Spleen (tissue), 11 donors: ENCODE data around the gene SDK1. TPM values are rescaled to one million over a fixed set of nuclear protein-coding genes. Genes with fewer than 3 reads are reported as not detected.

Experiments
- DNase-seq: peaks from one replicate; pipeline ENCODE4 v3.0.0-alpha.2; 2020
- H3K27ac ChIP-seq, 8 donors: fragments of 200-600 bp; sonication (generic) in 7 of 8; 1 replicate in 4 of 8; 2 replicates in 4 of 8; pipeline versions ENCODE4 v1.5.0 to v1.8.0; 2016 to 2021; ENCODE audit warnings: inconsistent platforms in 4 of 8, mild to moderate bottlenecking in 4 of 8, moderate library complexity in 1 of 8
- H3K27me3 ChIP-seq, 7 donors: fragments of 200-600 bp; sonication (generic) in 6 of 7; replicated peaks in 1 of 7; 1 replicate in 4 of 7; 2 replicates in 3 of 7; pipeline versions ENCODE4 v1.5.0 to v1.8.0; 2016 to 2021; ENCODE audit warnings: inconsistent platforms in 3 of 7, mild to moderate bottlenecking in 1 of 7
- H3K36me3 ChIP-seq, 6 donors: fragments of 200-600 bp; sonication (generic) in 5 of 6; 1 replicate in 4 of 6; 2 replicates in 2 of 6; pipeline versions ENCODE4 v1.5.0 to v1.8.0; 2016 to 2021; ENCODE audit warnings: inconsistent platforms in 2 of 6
- H3K4me1 ChIP-seq, 6 donors: fragments of 200-600 bp; sonication (generic) in 5 of 6; 1 replicate in 3 of 6; 2 replicates in 3 of 6; pipeline versions ENCODE4 v1.5.0 to v1.8.0; 2016 to 2021; ENCODE audit warnings: inconsistent platforms in 3 of 6
- H3K4me3 ChIP-seq, 8 donors: fragments of 200-600 bp; sonication (generic) in 7 of 8; 1 replicate in 4 of 8; 2 replicates in 4 of 8; pipeline versions ENCODE4 v1.5.0 to v1.8.0; 2016 to 2021; ENCODE audit warnings: inconsistent platforms in 4 of 8, mild to moderate bottlenecking in 4 of 8, moderate library complexity in 2 of 8
- H3K9me3 ChIP-seq, 8 donors: fragments of 200-600 bp; sonication (generic) in 7 of 8; 1 replicate in 4 of 8; 2 replicates in 4 of 8; pipeline versions ENCODE4 v1.5.0 to v1.8.0; 2016 to 2021; ENCODE audit warnings: inconsistent platforms in 4 of 8
- POLR2A ChIP-seq, 3 donors: fragments of 450-650 bp; IDR thresholded peaks; one replicate each; pipeline ENCODE4 v1.5.1; 2017; ENCODE audit warnings: antibody characterized with exemption in 3 of 3, mild to moderate bottlenecking in 1 of 3
- POLR2AphosphoS5 ChIP-seq, 3 donors: sonication (generic); formaldehyde crosslinking; IDR thresholded peaks; one replicate each; pipeline ENCODE4 v1.5.1; 2017; ENCODE audit warnings: antibody characterized with exemption in 3 of 3
- WGBS, 5 donors: extraction: QIAGEN DNeasy Blood & Tissue Kit in 3 of 5; methylation state at CpG; one replicate each; pipeline versions ENCODE4 v1.1.5 to v1.1.7; 2013 to 2018; 5-methylcytosine and 5-hydroxymethylcytosine counted together
- intact Hi-C: fragments of 100-400 bp; cut with DNase I; formaldehyde crosslinking; loops from one replicate; pipeline ENCODE4 v1.15.0; 2023; ENCODE audit warnings: low total_unique reads
- polyA plus RNA-seq, 3 donors: library from polyadenylated mRNA; stranded (reverse); fragments of 200-250 nt; gene quantifications; one replicate each; pipeline ENCODE4 v1.2.1, GENCODE V29; 2013
- total RNA-seq, 7 donors: library from RNA; depleted of rRNA in 3 of 7; stranded (reverse); fragments of >200 nt in 3 of 7; fragmentation: NEBNext Ultra II Directional in 4 of 7; extraction: Animal tissue kit (Norgen Biotek cat#: 25700) in 4 of 7; gene quantifications; one replicate each; pipeline versions ENCODE4 v1.1.0 to v1.2.1, GENCODE V29; 2016 to 2021
- TF ChIP-seq, protein P1 (sequence below), 11 experiments: fragments of 200-600 bp in 7 of 11; fragments of 450-650 bp in 4 of 11; sonication (generic) in 4 of 11; IDR thresholded peaks in 8 of 11; conservative IDR thresholded peaks in 3 of 11; 1 replicate in 7 of 11; 2 replicates in 4 of 11; pipeline versions ENCODE4 v1.4.0 to v1.8.0; 2016 to 2021; ENCODE audit warnings: antibody characterized with exemption in 11 of 11, inconsistent platforms in 4 of 11, mild to moderate bottlenecking in 1 of 11
- donor health status: healthy with polysubstance abuse.
- donor health status: DM: no; HTN: no; CAD: no; lungs with moderate emphysema.
- donor health status: DM: no; HTN: no; CAD: no.
- donor health status: Bipolar disorder and iron deficiency.
- donor health status: healthy.
- donor health status: DM: no; HTN: no; CAD: no.
- donor health status: DM: yes; HTN: yes; CAD: no.

SDK1 gene
- total and polyA plus RNA-seq, 10 donors: 3.2 to 54.1 (median 35.1) TPM

DNA sequence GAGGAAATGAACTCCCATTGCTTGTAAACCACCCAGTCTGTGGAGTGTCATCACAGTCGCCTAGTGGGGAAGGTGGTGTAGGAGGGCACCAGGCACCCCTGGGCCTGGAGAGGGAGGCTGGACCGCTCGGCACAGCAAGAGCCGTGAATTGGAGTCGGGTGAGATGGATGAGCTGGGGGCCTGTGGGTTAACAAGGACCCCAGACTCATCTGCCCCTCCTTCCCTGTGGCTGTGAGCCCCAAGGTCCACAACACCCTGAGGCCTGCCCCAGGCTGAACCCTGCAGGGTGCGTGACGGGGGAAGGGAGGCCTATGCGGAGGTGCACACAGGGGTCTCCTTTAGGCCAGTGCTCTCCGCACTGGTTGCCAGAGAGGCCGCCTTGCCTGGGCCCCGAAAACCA is 799.6 kb downstream of the SDK1 start:
- Histone ChIP-seq H3K36me3 (no peaks in the 10 kb centered on the region), H3K27ac (peak overlapping the region in 4 of 8 donors; percentile 51 to 84 (median 74)), H3K27me3 (no peaks in the 10 kb centered on the region), H3K4me1 (peaks cover 0 to 12% (median 0%) of the 10 kb centered on the region in 6 donors), H3K4me3 (no peak overlapping the region), H3K9me3 (peaks cover 0 to 4% (median 0%) of the 10 kb centered on the region in 8 donors)
- peak; percentile 65 for DNase-seq
- TF ChIP-seq POLR2A (IDR thresholded peaks at IDR 0.05) (no peak), POLR2AphosphoS5 (IDR thresholded peaks at IDR 0.05) (no peak)
- TF ChIP-seq, protein P1, sequence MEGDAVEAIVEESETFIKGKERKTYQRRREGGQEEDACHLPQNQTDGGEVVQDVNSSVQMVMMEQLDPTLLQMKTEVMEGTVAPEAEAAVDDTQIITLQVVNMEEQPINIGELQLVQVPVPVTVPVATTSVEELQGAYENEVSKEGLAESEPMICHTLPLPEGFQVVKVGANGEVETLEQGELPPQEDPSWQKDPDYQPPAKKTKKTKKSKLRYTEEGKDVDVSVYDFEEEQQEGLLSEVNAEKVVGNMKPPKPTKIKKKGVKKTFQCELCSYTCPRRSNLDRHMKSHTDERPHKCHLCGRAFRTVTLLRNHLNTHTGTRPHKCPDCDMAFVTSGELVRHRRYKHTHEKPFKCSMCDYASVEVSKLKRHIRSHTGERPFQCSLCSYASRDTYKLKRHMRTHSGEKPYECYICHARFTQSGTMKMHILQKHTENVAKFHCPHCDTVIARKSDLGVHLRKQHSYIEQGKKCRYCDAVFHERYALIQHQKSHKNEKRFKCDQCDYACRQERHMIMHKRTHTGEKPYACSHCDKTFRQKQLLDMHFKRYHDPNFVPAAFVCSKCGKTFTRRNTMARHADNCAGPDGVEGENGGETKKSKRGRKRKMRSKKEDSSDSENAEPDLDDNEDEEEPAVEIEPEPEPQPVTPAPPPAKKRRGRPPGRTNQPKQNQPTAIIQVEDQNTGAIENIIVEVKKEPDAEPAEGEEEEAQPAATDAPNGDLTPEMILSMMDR (IDR thresholded peaks at IDR 0.05 in 8 of 11, conservative IDR thresholded peaks at IDR 0.05 in 3 of 11): no peak
- 85 to 94% (median 92%) methylated on average over 10 to 11 of the region's 11 CpGs for WGBS, 5 donors
- intact Hi-C loops: no loop called here

DNA sequence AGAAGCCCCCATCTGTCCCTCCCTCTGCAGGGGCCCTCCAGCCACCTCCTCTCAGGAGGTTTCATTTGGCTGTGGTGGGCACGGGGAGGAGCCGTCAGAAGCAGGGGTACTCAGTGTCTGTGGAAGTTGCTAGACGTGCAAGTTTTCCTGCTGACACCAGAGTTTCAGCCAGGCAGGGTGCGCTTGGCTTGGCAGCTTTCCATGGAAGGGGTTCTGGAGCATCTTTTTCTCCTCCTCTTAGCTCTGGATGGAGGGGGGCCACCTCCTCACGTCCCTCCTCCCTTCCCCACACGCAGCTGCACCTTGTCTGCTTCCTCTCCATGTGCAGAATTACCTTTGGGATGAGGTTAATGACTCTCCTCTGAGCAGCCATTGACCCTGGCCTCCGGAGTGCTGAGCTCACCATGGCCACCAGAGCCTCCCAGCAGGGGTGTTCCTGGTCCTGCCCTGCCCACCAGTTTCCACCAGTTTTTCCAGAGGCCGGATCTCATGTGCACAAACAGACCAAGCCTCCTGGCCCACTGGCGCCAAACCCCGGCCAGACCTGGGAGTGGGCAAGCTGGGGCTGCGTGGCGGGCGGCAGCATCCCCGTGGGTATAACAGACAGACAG is 801.3 kb downstream of the SDK1 start:
- H3K36me3 ChIP-seq: no peaks in the 10 kb centered on the region
- H3K4me3 ChIP-seq: no peak overlapping the region
- 52 to 64% (median 61%) methylated on average over 14 of the region's 14 CpGs for WGBS, 5 donors
- peaks cover 0 to 11% (median 0%) of the 10 kb centered on the region in 6 donors for H3K4me1 ChIP-seq
- TF ChIP-seq POLR2A (IDR thresholded peaks at IDR 0.05) (no peak), POLR2AphosphoS5 (IDR thresholded peaks at IDR 0.05) (peak; percentile 56 to 75 (median 72))
- TF ChIP-seq, protein P1 (IDR thresholded peaks at IDR 0.05 in 8 of 11, conservative IDR thresholded peaks at IDR 0.05 in 3 of 11): peak in 3 of 11 experiments; percentile 9 to 22 (median 9)
- H3K27ac ChIP-seq: peak overlapping the region; percentile 19 to 84 (median 68)
- DNase-seq: peak; percentile 87
- intact Hi-C loops: no loop called here
- no peaks in the 10 kb centered on the region for H3K27me3 ChIP-seq
- H3K9me3 ChIP-seq: peaks cover 0 to 4% (median 0%) of the 10 kb centered on the region in 8 donors

DNA sequence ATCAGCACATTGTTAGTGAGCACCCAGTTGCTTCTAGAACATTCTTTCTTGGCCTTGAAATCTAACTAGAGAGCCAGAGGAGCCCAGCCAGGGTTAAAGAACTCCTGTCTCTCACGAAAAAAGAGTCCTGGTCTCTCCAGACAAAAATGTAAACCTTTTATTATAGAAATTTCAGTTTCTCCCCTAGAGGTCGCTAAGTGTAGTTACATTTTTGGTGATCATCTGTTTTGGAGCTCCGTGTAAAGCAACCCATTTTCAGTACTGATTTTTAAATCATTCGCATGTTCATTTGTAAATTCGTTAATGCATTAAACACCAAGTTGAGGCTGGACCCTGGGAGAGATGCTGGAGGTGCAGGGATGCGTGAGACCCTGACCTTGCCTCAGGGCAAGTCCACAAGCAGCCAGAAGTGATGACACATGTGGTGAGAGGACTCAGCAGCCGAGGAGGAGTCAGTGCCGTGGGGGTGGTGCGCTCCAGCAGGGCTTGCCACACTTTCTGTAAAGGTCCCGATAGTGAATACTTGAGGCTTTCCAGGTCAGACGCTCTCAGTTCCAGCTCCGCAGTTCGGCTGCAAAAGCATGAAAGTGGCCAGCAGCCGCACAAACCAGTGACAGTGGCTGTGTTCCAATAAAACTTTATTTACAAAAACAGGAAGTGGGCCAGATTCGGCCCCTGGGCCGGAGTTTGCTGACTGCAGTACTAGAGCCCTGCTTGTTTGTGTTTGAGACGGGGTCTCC is 802.5 kb downstream of the SDK1 start:
- WGBS, 5 donors: 74 to 84% (median 82%) methylated on average over 17 of the region's 17 CpGs
- Histone ChIP-seq H3K27ac (peak overlapping the region in 7 of 8 donors; percentile 41 to 84 (median 72)), H3K36me3 (no peaks in the 10 kb centered on the region), H3K4me1 (peaks cover 0 to 10% (median 0%) of the 10 kb centered on the region in 6 donors), H3K27me3 (no peaks in the 10 kb centered on the region), H3K4me3 (no peak overlapping the region), H3K9me3 (peaks cover 0 to 4% (median 0%) of the 10 kb centered on the region in 8 donors)
- intact Hi-C loops: no loop called here
- TF ChIP-seq, protein P1 (IDR thresholded peaks at IDR 0.05 in 8 of 11, conservative IDR thresholded peaks at IDR 0.05 in 3 of 11): no peak
- peak; percentile 71 for DNase-seq

DNA sequence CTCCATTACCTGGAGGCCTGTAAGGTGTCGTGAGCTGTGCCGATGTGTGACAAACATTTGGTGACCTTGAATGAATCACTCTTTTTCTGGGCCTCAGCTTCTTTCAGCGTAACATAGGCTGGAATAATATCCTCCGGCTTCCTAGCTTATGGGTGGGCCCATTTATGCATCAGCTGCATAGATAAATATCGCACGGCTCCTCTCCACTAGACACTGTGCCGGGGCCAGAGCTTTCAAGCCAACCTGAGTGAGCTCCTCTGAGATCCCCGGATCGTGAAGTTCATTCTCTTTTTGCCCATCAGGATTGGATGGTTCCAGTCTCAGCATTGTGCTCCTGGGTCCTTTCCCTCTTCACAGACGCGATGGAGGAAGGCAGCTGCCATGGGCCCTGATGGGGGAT is 806.8 kb downstream of the SDK1 start:
- intact Hi-C loops: no loop called here
- no peak for TF ChIP-seq POLR2A (IDR thresholded peaks at IDR 0.05)
- TF ChIP-seq, protein P1 (IDR thresholded peaks at IDR 0.05 in 8 of 11, conservative IDR thresholded peaks at IDR 0.05 in 3 of 11): no peak
- TF ChIP-seq POLR2AphosphoS5 (IDR thresholded peaks at IDR 0.05): no peak
- no peaks in the 10 kb centered on the region for H3K27me3 ChIP-seq
- no peak overlapping the region for H3K4me3 ChIP-seq
- H3K27ac ChIP-seq: no peak overlapping the region
- H3K9me3 ChIP-seq: peaks cover 0 to 4% (median 0%) of the 10 kb centered on the region in 8 donors
- DNase-seq: peak; percentile 58
- peaks cover 0 to under 1% (median 0%) of the 10 kb centered on the region in 6 donors for H3K36me3 ChIP-seq
- WGBS, 5 donors: 92 to 97% (median 95%) methylated on average over 11 of the region's 11 CpGs
- no peaks in the 10 kb centered on the region for H3K4me1 ChIP-seq
